Esophagus squamous epithelium (tissue), 4 donors: ENCODE results near the gene CCDC141.
"Not testable (repeated sequence)": the region's sequence is repeated elsewhere in the genome, so short reads cannot be mapped to it uniquely, and the experiment has no call there.

ENCODE experiments used
- POLR2A ChIP-seq, 4 donors: fragments of 450-650 bp; IDR thresholded peaks; one replicate each; pipeline ENCODE4 v1.6.1; 2017; ENCODE audit warnings: antibody characterized with exemption in 4 of 4, mild to moderate bottlenecking in 4 of 4, moderate library complexity in 3 of 4
- TF ChIP-seq, protein P1 (sequence below), 6 experiments: fragments of 450-650 bp in 4 of 6; fragments of 200-600 bp in 2 of 6; sonication (generic) in 2 of 6; IDR thresholded peaks; one replicate each; pipeline ENCODE4 v1.5.1; 2016 to 2019; ENCODE audit warnings: antibody characterized with exemption in 6 of 6, mild to moderate bottlenecking in 4 of 6, moderate library complexity in 4 of 6

DNA sequence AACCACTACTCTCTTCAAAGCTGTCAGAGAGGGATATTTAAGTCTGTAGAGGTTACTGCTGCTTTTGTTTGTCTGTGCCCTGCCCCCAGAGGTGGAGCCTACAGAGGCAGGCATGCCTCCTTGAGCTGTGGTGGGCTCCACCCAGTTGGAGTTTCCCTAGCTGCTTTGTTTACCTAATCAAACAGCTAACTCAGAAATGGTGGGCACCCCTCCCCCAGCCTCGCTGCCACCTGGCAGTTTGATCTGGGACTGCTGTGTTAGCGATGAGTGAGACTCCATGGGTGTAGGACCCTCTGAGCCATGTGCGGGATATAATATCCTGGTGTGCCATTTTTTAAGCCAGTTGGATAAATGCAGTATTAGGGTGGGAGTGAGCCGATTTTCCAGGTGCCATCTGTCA, 43.0 kb upstream of the CCDC141 start:
- TF ChIP-seq, protein P1, sequence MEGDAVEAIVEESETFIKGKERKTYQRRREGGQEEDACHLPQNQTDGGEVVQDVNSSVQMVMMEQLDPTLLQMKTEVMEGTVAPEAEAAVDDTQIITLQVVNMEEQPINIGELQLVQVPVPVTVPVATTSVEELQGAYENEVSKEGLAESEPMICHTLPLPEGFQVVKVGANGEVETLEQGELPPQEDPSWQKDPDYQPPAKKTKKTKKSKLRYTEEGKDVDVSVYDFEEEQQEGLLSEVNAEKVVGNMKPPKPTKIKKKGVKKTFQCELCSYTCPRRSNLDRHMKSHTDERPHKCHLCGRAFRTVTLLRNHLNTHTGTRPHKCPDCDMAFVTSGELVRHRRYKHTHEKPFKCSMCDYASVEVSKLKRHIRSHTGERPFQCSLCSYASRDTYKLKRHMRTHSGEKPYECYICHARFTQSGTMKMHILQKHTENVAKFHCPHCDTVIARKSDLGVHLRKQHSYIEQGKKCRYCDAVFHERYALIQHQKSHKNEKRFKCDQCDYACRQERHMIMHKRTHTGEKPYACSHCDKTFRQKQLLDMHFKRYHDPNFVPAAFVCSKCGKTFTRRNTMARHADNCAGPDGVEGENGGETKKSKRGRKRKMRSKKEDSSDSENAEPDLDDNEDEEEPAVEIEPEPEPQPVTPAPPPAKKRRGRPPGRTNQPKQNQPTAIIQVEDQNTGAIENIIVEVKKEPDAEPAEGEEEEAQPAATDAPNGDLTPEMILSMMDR (IDR thresholded peaks at IDR 0.05) = not testable (repeated sequence)
- TF ChIP-seq POLR2A (IDR thresholded peaks at IDR 0.05) = not testable (repeated sequence)
